SJCRH30 (cell line): ENCODE measurements around the gene HNRNPL. TPM values are rescaled to one million over a fixed set of nuclear protein-coding genes. Genes with fewer than 3 reads are reported as not detected.
A peak's percentile ranks its signal among the peaks of the same experiment; 100 is the strongest.
"Not testable (repeated sequence)": the region's sequence is repeated elsewhere in the genome, so short reads cannot be mapped to it uniquely, and the experiment has no call there.

Source experiments
- DNase-seq, 2 experiments: peaks; one replicate each; pipeline ENCODE4 v3.0.0-alpha.2; 2015 to 2020
- H3K27ac ChIP-seq: fragments of 250-450 bp; sonication (Bioruptor Pico); 2 replicates; pipeline ENCODE4 v1.5.1; 2020; ENCODE audit warnings: mild to moderate bottlenecking, moderate library complexity
- H3K27me3 ChIP-seq: fragments of 250-450 bp; sonication (Bioruptor Pico); 2 replicates; pipeline ENCODE4 v1.5.1; 2020; ENCODE audit warnings: mild to moderate bottlenecking, moderate library complexity
- H3K36me3 ChIP-seq: fragments of 250-450 bp; sonication (Bioruptor Pico); 2 replicates; pipeline ENCODE4 v1.5.1; 2020; ENCODE audit warnings: mild to moderate bottlenecking, moderate library complexity
- H3K4me1 ChIP-seq: fragments of 250-450 bp; sonication (Bioruptor Pico); 2 replicates; pipeline ENCODE4 v1.5.1; 2020; ENCODE audit warnings: mild to moderate bottlenecking, moderate library complexity
- H3K4me3 ChIP-seq: fragments of 250-450 bp; sonication (Bioruptor Pico); 2 replicates; pipeline ENCODE4 v1.5.1; 2020; ENCODE audit warnings: mild to moderate bottlenecking, moderate library complexity
- H3K9me3 ChIP-seq: fragments of 250-450 bp; sonication (Bioruptor Pico); replicated peaks from 2 replicates; pipeline ENCODE4 v1.5.1; 2020; ENCODE audit warnings: mild to moderate bottlenecking, moderate library complexity
- total RNA-seq: library from RNA; depleted of rRNA; stranded (reverse); fragments of >200 nt; shearing (Covaris generic); gene quantifications from 2 replicates; pipeline ENCODE4 v1.2.3, GENCODE V29; 2014; rRNA removed

Gene HNRNPL
- total RNA-seq, 1 experiment from 2014 or later: 471 TPM

GRCh38 chr19:38796154-38796553 lies 53.6 kb downstream of the HNRNPL start:
- Histone ChIP-seq H3K4me1 (no peaks in the 10 kb centered on the region), H3K9me3 (peaks cover 4% of the 10 kb centered on the region; the same call in 1 of the 2 replicates), H3K27me3 (no peaks in the 10 kb centered on the region), H3K27ac (no peak overlapping the region), H3K4me3 (no peak overlapping the region), H3K36me3 (no peaks in the 10 kb centered on the region)
- DNase-seq: no peak

GRCh38 chr19:38795549-38795948 lies 54.2 kb downstream of the HNRNPL start:
- Histone ChIP-seq H3K27ac (no peak overlapping the region), H3K4me3 (no peak overlapping the region), H3K36me3 (no peaks in the 10 kb centered on the region), H3K9me3 (no peaks in the 10 kb centered on the region), H3K27me3 (no peaks in the 10 kb centered on the region), H3K4me1 (no peaks in the 10 kb centered on the region)
- DNase-seq: no peak

DNA sequence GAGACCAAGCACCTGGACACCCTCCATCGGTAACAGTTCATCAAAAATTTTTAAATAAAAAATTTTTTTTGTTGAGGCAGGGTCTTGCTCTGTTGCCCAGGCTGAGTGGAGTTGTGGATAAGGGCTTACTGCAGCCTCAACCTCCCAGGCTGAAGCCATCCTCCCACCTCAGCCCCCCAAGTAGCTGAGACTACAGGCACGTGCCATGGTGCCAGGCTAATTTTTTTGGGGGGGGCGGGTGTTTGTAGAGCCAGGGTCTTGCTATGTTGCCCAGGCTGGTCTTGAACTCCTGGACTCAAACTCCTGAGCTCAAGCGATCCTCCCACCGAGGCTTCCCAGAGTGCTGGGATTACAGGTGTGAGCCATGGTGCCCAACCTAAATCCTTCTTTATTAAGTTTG lies 56.1 kb downstream of the HNRNPL start:
- Histone ChIP-seq H3K9me3 (no peaks in the 10 kb centered on the region), H3K27me3 (no peaks in the 10 kb centered on the region), H3K4me3 (no peak overlapping the region), H3K4me1 (no peaks in the 10 kb centered on the region), H3K36me3 (no peaks in the 10 kb centered on the region), H3K27ac (no peak overlapping the region)
- no peak for DNase-seq

GRCh38 chr19:38793177-38793576 lies 56.6 kb downstream of the HNRNPL start:
- DNase-seq: no peak
- Histone ChIP-seq H3K36me3 (no peaks in the 10 kb centered on the region), H3K27me3 (no peaks in the 10 kb centered on the region), H3K4me1 (no peaks in the 10 kb centered on the region), H3K27ac (no peak overlapping the region), H3K9me3 (no peaks in the 10 kb centered on the region), H3K4me3 (no peak overlapping the region)

DNA sequence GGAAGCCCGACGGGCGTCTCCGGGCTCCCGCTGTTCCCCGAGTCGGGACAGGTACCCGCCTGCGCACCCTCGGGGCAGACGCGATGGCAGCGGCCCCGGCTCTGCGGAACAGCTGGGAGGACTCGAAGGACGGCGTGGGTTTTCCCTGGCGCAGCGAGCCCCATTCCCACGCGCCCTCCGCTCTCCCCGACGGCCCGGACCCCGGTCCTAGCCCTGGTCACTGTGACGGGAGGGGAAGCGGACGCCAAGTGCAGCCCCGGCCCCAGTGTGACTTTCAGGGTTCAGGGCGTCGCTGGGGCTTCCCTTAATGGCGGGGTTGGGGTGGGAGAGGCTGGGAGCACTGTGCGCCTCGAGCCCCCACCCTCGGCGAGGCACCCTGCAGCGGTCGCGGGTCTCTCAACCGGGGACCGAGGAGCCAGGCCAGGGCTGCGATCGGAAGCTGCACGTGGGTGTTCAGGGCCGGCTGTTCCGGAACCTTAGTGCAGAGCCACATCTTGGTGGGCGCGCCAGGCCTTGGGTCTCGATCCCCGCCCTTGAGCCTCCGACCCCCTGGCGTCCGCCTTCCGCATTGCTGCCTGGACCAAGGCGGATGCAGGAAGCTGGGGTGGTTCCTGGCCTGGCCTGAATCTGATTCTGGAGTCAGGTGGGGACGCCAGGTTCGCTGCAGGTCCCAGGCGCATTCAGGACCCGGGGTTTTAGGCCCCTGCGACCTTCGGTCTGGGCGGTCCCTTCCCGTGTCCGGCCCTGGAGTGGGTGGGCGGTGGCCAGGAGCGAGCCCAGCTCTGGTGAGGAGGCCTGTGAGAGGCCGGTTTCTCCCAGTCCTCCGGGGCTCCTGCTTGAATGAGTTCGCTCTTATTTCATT lies 57.3 kb downstream of the HNRNPL start:
- no peak for DNase-seq
- H3K9me3 ChIP-seq: no peaks in the 10 kb centered on the region
- H3K27ac ChIP-seq: no peak overlapping the region
- H3K4me3 ChIP-seq: no peak overlapping the region
- no peaks in the 10 kb centered on the region for H3K27me3 ChIP-seq
- no peaks in the 10 kb centered on the region for H3K36me3 ChIP-seq
- H3K4me1 ChIP-seq: no peaks in the 10 kb centered on the region

DNA sequence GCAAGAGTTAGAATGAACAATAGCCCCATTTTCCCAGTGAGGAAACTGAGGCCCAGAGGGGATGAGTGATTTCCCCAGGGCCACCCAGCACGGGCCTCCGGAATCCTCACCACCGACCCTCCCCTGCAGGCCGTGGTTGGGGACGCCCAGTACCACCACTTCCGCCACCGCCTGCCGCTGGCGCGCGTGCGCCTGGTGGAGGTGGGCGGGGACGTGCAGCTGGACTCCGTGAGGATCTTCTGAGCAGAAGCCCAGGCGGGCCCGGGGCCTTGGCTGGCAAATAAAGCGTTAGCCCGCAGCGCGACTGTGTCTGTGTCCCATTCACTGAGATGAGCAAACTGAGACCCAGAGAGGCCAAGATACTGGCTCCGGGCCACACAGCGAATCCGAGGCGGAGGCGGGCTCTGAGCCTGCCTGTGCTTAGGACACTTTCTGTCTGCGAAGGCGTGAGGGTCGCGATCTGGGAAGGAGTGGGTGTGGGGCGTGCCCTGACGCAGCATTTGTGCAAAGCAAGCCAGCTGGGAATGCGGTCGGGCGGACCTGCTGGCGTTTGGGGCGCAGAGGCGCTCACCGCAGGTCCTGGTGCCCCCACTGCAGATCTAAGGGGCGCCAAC lies 58.2 kb downstream of the HNRNPL start:
- not testable (repeated sequence) for H3K4me3 ChIP-seq, H3K4me1 ChIP-seq, H3K27me3 ChIP-seq, H3K27ac ChIP-seq, DNase-seq, H3K9me3 ChIP-seq, H3K36me3 ChIP-seq

DNA sequence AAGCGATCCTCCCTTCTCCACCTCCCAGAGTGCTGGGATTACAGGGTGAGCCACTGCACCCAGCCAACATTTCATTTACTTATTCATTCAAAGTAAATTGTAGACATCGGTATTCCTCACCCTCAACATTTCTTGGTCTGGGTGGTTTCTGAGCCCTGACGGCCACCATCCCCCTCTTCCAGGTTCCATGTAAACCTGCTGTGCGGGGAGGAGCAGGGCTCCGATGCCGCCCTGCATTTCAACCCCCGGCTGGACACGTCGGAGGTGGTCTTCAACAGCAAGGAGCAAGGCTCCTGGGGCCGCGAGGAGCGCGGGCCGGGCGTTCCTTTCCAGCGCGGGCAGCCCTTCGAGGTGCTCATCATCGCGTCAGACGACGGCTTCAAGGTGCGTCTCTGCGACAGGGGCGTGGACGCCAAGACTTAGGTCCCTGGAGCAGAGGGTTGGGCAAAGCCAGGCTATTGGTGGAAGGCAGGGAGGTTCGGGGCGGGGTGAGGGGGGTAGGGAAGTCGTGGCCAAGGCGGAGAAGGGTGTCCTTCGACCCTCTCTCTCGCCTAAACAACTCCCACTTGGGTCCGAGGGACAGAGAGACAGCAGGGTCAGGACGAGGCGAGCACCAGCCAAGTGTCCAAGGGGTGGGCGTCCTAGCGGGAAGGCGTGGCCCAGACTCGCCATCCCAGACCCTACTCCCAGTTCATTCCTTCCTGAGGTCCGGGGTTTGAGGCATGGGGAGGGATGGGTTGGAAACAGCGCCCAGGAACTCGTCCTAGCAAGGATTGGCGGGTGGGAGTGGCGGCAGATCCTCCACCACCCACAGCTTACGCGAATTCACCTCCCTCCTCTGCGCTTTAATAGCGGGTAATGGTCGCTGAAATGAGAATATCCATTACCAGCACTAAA lies 59.0 kb downstream of the HNRNPL start:
- DNase-seq, H3K27me3 ChIP-seq, H3K36me3 ChIP-seq, H3K27ac ChIP-seq, H3K4me1 ChIP-seq, H3K4me3 ChIP-seq, H3K9me3 ChIP-seq: not testable (repeated sequence)

- DNase-seq: peak in 1 of 2 experiments; percentile 31
- Histone ChIP-seq H3K36me3 (no peaks in the 10 kb centered on the region), H3K4me3 (peak within 1 kb of the TSS; percentile 26), H3K27ac (no peak within 1 kb of the TSS), H3K9me3 (no peaks in the 10 kb centered on the region), H3K4me1 (no peaks in the 10 kb centered on the region), H3K27me3 (no peaks in the 10 kb centered on the region)
These were observed 61.1 kb downstream of the HNRNPL start, which contains the start of gene LGALS7B for GRCh38 chr19:38788478-38789243. TSS of gene LGALS7B (plus strand) at chr19:38789200. CDS start at chr19:38789227, 27 bp downstream.

- Histone ChIP-seq H3K9me3 (no peaks in the 10 kb centered on the region), H3K27ac (no peak overlapping the region), H3K4me1 (no peaks in the 10 kb centered on the region), H3K4me3 (no peak overlapping the region), H3K27me3 (no peaks in the 10 kb centered on the region), H3K36me3 (no peaks in the 10 kb centered on the region)
- DNase-seq: no peak
These were observed 63.1 kb downstream of the HNRNPL start for GRCh38 chr19:38786572-38787265.

Other genes starting within 250 kb of the HNRNPL start
- 1.2 and 1.5 TPM in 2 replicates for gene MAP4K1, start 232.0 kb downstream of the HNRNPL start, total RNA-seq
- gene EIF3K, start 230.8 kb downstream of the HNRNPL start, total RNA-seq: 320 and 322 TPM in 2 replicates
- gene ACTN4, start 202.3 kb downstream of the HNRNPL start, total RNA-seq: 166 and 192 TPM in 2 replicates
- gene CAPN12, start 105.5 kb downstream of the HNRNPL start, total RNA-seq: not detected in 2 replicates
- 0.28 and 0.71 TPM in 2 replicates for gene LGALS7, start 76.5 kb downstream of the HNRNPL start, total RNA-seq
- not detected in 2 replicates for gene LGALS7B, start 60.8 kb downstream of the HNRNPL start, total RNA-seq
- 0.06 and 0.66 TPM in 2 replicates for gene LGALS4, start 37.0 kb downstream of the HNRNPL start, total RNA-seq
- gene ECH1, start 18.2 kb downstream of the HNRNPL start, total RNA-seq: 55.8 and 64.6 TPM in 2 replicates
- 0.35 and 0.79 TPM in 2 replicates for gene RINL, start 28.3 kb upstream of the HNRNPL start, total RNA-seq
- 42.1 and 44.6 TPM in 2 replicates for gene SIRT2, start 49.6 kb upstream of the HNRNPL start, total RNA-seq
- 29.5 and 29.7 TPM in 2 replicates for gene NFKBIB, start 50.0 kb upstream of the HNRNPL start, total RNA-seq
- 0.43 and 0.79 TPM in 2 replicates for gene CCER2, start 62.2 kb upstream of the HNRNPL start, total RNA-seq
- gene SARS2, start 80.8 kb upstream of the HNRNPL start, total RNA-seq: 20.0 and 25.7 TPM in 2 replicates
- 54.0 and 63.8 TPM in 2 replicates for gene MRPS12, start 81.0 kb upstream of the HNRNPL start, total RNA-seq
- gene FBXO17, start 125.8 kb upstream of the HNRNPL start, total RNA-seq: 4.6 and 5.3 TPM in 2 replicates
- gene FBXO27, start 182.6 kb upstream of the HNRNPL start, total RNA-seq: 0.71 and 1.0 TPM in 2 replicates
- gene ACP7, start 234.4 kb upstream of the HNRNPL start, total RNA-seq: not detected in 2 replicates